Urinary bladder (tissue), 4 donors: ENCODE data around the gene ELOVL2. TPM values are rescaled to one million over a fixed set of nuclear protein-coding genes. Genes with fewer than 3 reads are reported as not detected.

ENCODE experiments used
- DNase-seq: peaks from one replicate; pipeline ENCODE4 v3.0.0-alpha.2; 2015; ENCODE audit errors: extremely low spot score
- H3K27ac ChIP-seq: one replicate; pipeline ENCODE4 v1.5.1; 2013; ENCODE audit warnings: low read depth, mild to moderate bottlenecking, moderate library complexity
- H3K36me3 ChIP-seq: one replicate; pipeline ENCODE4 v1.6.1; 2013; ENCODE audit warnings: mild to moderate bottlenecking, moderate library complexity; ENCODE audit not compliant: insufficient read depth
- H3K4me1 ChIP-seq: one replicate; pipeline ENCODE4 v1.6.1; 2013; ENCODE audit warnings: mild to moderate bottlenecking, moderate library complexity; ENCODE audit not compliant: insufficient read depth
- H3K4me3 ChIP-seq: one replicate; pipeline ENCODE4 v1.5.1; 2013; ENCODE audit warnings: low read depth, low read length
- WGBS: extraction: QIAGEN DNeasy Blood & Tissue Kit; methylation state at CpG from one replicate; pipeline ENCODE4 v1.1.7; 2013; 5-methylcytosine and 5-hydroxymethylcytosine counted together
- polyA plus RNA-seq: library from polyadenylated mRNA; stranded (reverse); fragments of 200-250 nt; gene quantifications from one replicate; pipeline ENCODE4 v1.2.3, GENCODE V29; 2013
- total RNA-seq: library from RNA; depleted of rRNA; stranded (reverse); fragments of >200 nt; gene quantifications from one replicate; pipeline ENCODE4 v1.2.3, GENCODE V29; 2014
- donor health status: healthy with polysubstance abuse.
- donor health status: healthy.

The ELOVL2 gene
- total and polyA plus RNA-seq, 2 donors = 4.1 to 6.2 TPM

- Histone ChIP-seq H3K36me3 (no peaks in the 10 kb centered on the region), H3K4me1 (no peaks in the 10 kb centered on the region), H3K4me3 (no peak overlapping the region), H3K27ac (no peak overlapping the region)
- 46% methylated on average over 2 of the region's 2 CpGs for WGBS
- DNase-seq = no peak
These were observed 25.7 kb upstream of the ELOVL2 start for GRCh38 chr6:11069760-11070159.

GRCh38 chr6:11067348-11067747, 23.2 kb upstream of the ELOVL2 start:
- H3K4me1 ChIP-seq = no peaks in the 10 kb centered on the region
- H3K27ac ChIP-seq = no peak overlapping the region
- no peaks in the 10 kb centered on the region for H3K36me3 ChIP-seq
- H3K4me3 ChIP-seq = no peak overlapping the region
- no peak for DNase-seq
- WGBS = 54% methylated on average over 2 of the region's 2 CpGs

- Histone ChIP-seq H3K4me1 (no peaks in the 10 kb centered on the region), H3K27ac (no peak overlapping the region), H3K4me3 (no peak overlapping the region), H3K36me3 (no peaks in the 10 kb centered on the region)
- DNase-seq = no peak
- 92% methylated on average over 6 of the region's 6 CpGs for WGBS
These were observed 22.6 kb upstream of the ELOVL2 start for GRCh38 chr6:11066505-11067347.

DNA sequence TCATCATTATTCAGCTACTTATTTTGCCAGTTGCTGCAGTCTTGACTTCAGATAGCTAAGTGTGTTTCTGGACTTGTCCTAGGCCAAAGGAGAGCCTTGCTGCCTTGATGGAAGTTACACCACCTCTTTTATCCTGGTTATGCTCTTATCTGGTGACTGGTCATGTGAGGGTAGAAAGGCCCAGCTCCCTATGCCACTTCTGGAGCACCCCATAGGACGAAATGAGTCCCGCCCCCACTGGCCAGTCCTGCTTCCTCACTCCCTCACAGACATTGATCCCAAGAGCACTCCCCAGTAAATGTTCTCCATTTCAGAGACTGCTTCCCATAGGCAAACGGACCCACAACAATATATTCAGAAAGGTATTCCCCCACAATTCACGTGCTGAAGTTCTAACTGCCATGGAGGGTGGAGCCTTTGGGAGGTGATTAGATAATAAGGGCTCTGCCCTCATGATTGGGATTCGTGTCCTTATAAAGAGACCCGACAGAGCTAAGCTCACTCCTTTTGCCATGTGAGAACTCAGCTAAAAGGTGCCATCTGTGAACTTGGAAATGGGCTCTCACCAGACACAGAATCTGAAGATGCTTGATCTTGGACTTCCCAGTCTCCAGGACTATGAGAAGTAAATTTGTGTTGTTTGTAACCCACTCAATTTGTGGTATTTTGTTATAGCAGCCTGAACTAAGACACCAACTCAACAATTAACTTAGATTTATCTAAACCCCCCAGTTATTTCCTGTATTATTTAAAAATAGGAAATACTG, 21.5 kb upstream of the ELOVL2 start:
- H3K4me1 ChIP-seq = no peaks in the 10 kb centered on the region
- no peak for DNase-seq
- H3K4me3 ChIP-seq = no peak overlapping the region
- no peak overlapping the region for H3K27ac ChIP-seq
- WGBS = 90% methylated on average over 6 of the region's 6 CpGs
- H3K36me3 ChIP-seq = no peaks in the 10 kb centered on the region

DNA sequence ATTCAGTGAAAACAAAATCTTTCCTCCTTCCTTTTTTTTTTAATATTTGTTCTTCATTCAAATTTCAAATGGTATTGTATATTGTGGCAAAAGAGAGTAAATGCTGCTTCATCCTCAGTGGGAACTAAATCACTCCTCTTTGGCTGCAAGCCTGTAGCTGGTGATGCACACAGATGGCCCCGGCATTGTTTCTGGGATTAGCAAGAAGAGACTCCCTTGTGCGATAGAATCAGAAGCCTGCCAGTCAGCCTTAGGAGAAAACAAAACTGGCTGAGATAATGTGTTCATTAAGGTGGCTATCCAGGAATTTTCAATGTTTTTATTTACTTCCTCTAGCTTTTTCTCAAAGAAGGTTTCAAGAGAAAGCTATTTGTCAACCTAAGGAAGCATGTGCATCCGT, 20.7 kb upstream of the ELOVL2 start:
- no peak overlapping the region for H3K4me3 ChIP-seq
- DNase-seq = no peak
- no peaks in the 10 kb centered on the region for H3K36me3 ChIP-seq
- no peak overlapping the region for H3K27ac ChIP-seq
- 68% methylated on average over 3 of the region's 3 CpGs for WGBS
- H3K4me1 ChIP-seq = no peaks in the 10 kb centered on the region

GRCh38 chr6:11062715-11063114, 18.6 kb upstream of the ELOVL2 start:
- Histone ChIP-seq H3K36me3 (no peaks in the 10 kb centered on the region), H3K4me3 (no peak overlapping the region), H3K4me1 (no peaks in the 10 kb centered on the region), H3K27ac (no peak overlapping the region)
- WGBS = 88% methylated on average over 2 of the region's 2 CpGs
- DNase-seq = no peak

GRCh38 chr6:11062083-11062482, 18.0 kb upstream of the ELOVL2 start:
- no peak overlapping the region for H3K4me3 ChIP-seq
- no peak for DNase-seq
- H3K27ac ChIP-seq = no peak overlapping the region
- 96% methylated on average over 4 of the region's 4 CpGs for WGBS
- no peaks in the 10 kb centered on the region for H3K36me3 ChIP-seq
- no peaks in the 10 kb centered on the region for H3K4me1 ChIP-seq

GRCh38 chr6:11058406-11058805, 14.3 kb upstream of the ELOVL2 start:
- 96% methylated on average over 5 of the region's 5 CpGs for WGBS
- Histone ChIP-seq H3K4me3 (no peak overlapping the region), H3K4me1 (no peaks in the 10 kb centered on the region), H3K27ac (no peak overlapping the region), H3K36me3 (no peaks in the 10 kb centered on the region)
- DNase-seq = no peak

- no peak for DNase-seq
- 74% methylated on average over 1 of the region's 1 CpG for WGBS
- no peaks in the 10 kb centered on the region for H3K4me1 ChIP-seq
- H3K4me3 ChIP-seq = no peak overlapping the region
- no peak overlapping the region for H3K27ac ChIP-seq
- H3K36me3 ChIP-seq = no peaks in the 10 kb centered on the region
These were observed 12.8 kb upstream of the ELOVL2 start for GRCh38 chr6:11056871-11057270.

- DNase-seq = no peak
- no peak overlapping the region for H3K4me3 ChIP-seq
- WGBS = 52% methylated on average over 4 of the region's 4 CpGs
- no peaks in the 10 kb centered on the region for H3K4me1 ChIP-seq
- H3K27ac ChIP-seq = no peak overlapping the region
- no peaks in the 10 kb centered on the region for H3K36me3 ChIP-seq
These were observed 11.1 kb upstream of the ELOVL2 start for GRCh38 chr6:11055127-11055627.

GRCh38 chr6:11054722-11055121, 10.6 kb upstream of the ELOVL2 start:
- no peaks in the 10 kb centered on the region for H3K4me1 ChIP-seq
- DNase-seq = no peak
- no peaks in the 10 kb centered on the region for H3K36me3 ChIP-seq
- WGBS = 86% methylated on average over 1 of the region's 1 CpG
- H3K4me3 ChIP-seq = no peak overlapping the region
- H3K27ac ChIP-seq = no peak overlapping the region

- Histone ChIP-seq H3K36me3 (no peaks in the 10 kb centered on the region), H3K4me3 (no peak overlapping the region), H3K27ac (no peak overlapping the region), H3K4me1 (no peaks in the 10 kb centered on the region)
- WGBS = 83% methylated on average over 5 of the region's 5 CpGs
- DNase-seq = no peak
These were observed 9.2 kb upstream of the ELOVL2 start for GRCh38 chr6:11053307-11053706.

- H3K36me3 ChIP-seq = no peaks in the 10 kb centered on the region
- H3K27ac ChIP-seq = no peak overlapping the region
- no peak overlapping the region for H3K4me3 ChIP-seq
- 40% methylated on average over 2 of the region's 2 CpGs for WGBS
- H3K4me1 ChIP-seq = no peaks in the 10 kb centered on the region
- DNase-seq = no peak
These were observed 6.6 kb upstream of the ELOVL2 start for GRCh38 chr6:11050731-11051130.

DNA sequence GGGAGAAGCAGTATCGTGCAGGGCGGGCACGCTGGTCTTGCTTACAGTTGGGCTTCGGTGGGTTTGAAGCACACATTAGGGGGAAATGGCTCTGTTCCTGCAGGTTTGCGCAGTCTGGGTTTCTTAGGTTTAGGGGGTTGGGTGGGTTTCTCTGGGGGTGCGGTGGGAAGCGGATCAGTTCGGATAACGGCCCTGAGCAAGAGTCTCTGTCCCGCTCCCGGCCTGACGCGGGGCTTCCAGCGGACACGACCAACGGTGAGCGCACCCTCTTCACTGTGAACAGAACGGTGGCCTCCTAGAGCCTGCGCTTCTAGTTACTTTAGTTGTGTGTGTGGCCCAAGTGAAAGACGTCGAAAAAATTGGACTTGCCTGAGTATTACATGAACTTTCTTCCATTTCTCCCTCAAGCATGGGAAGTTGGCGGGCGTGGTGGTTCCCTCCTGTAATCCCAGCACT, 635 bp upstream of the ELOVL2 start:
- H3K27ac ChIP-seq = no peak overlapping the region
- DNase-seq = no peak
- WGBS = 31% methylated on average over 23 of the region's 23 CpGs
- H3K4me1 ChIP-seq = peaks cover 8% of the 10 kb centered on the region
- peak overlapping the region; percentile 81 for H3K4me3 ChIP-seq
- H3K36me3 ChIP-seq = no peaks in the 10 kb centered on the region
